ENCODE measurements around the gene RERE. TPM values are rescaled to one million over a fixed set of nuclear protein-coding genes. Genes with fewer than 3 reads are reported as not detected.

The RERE gene
- total RNA-seq, 1 donor from 2014 or later = 124 TPM

GRCh38 chr1:8587784-8588183 lies 229.7 kb downstream of the RERE start:
- Histone ChIP-seq H3K4me3 (ENCODE audit: insufficient read depth, low read depth, low read length) (no peak overlapping the region), H4K20me1 (ENCODE audit: insufficient read depth, low read length) (peaks cover 57% of the 10 kb centered on the region), H3K9me3 (ENCODE audit: insufficient read depth, low read depth, low read length) (no peaks in the 10 kb centered on the region), H3K4me1 (ENCODE audit: insufficient read depth, low read length) (no peaks in the 10 kb centered on the region), H3K36me3 (ENCODE audit: insufficient read depth, low read length) (no peaks in the 10 kb centered on the region), H2AFZ (ENCODE audit: low read depth, low read length) (no peak overlapping the region), H3K27ac (ENCODE audit: low read depth, low read length) (no peak overlapping the region), H3K9ac (ENCODE audit: low read length) (no peak overlapping the region), H3K79me2 (ENCODE audit: insufficient read depth, low read length) (peaks cover 19% of the 10 kb centered on the region), H3K4me2 (ENCODE audit: low read length) (no peak overlapping the region), H3K27me3 (ENCODE audit: insufficient read depth, low read length) (no peaks in the 10 kb centered on the region)
- H3K4me3 Mint-ChIP-seq (ENCODE audit: unreplicated experiment) = no peak overlapping the region
- no peak for DNase-seq (ENCODE audit: low read depth)
- H3K9me3 Mint-ChIP-seq (ENCODE audit: unreplicated experiment) = no peaks in the 10 kb centered on the region
- H3K27ac Mint-ChIP-seq (ENCODE audit: unreplicated experiment) = peak overlapping the region; percentile 21
- peaks cover 6% of the 10 kb centered on the region for H3K36me3 Mint-ChIP-seq (ENCODE audit: low read depth, unreplicated experiment)
- H3K4me1 Mint-ChIP-seq (ENCODE audit: low read depth, unreplicated experiment) = peaks cover 63% of the 10 kb centered on the region
- no peaks in the 10 kb centered on the region for H3K27me3 Mint-ChIP-seq (ENCODE audit: low read depth, unreplicated experiment)
- TF ChIP-seq EZH2 (IDR thresholded peaks at IDR 0.05; ENCODE audit: insufficient read depth, low read length) (no peak), CTCF (IDR thresholded peaks at IDR 0.05; ENCODE audit: insufficient read depth, low read depth, low read length) (no peak)
- no peak for FAIRE-seq

- no peak overlapping the region for H3K4me2 ChIP-seq (ENCODE audit: low read length)
- H3K36me3 ChIP-seq (ENCODE audit: insufficient read depth, low read length) = no peaks in the 10 kb centered on the region
- Mint-ChIP-seq H3K27me3 (ENCODE audit: low read depth, unreplicated experiment) (no peaks in the 10 kb centered on the region), H3K4me1 (ENCODE audit: low read depth, unreplicated experiment) (peaks cover 51% of the 10 kb centered on the region), H3K9me3 (ENCODE audit: unreplicated experiment) (no peaks in the 10 kb centered on the region), H3K27ac (ENCODE audit: unreplicated experiment) (no peak overlapping the region), H3K36me3 (ENCODE audit: low read depth, unreplicated experiment) (peaks cover 6% of the 10 kb centered on the region), H3K4me3 (ENCODE audit: unreplicated experiment) (no peak overlapping the region)
- no peaks in the 10 kb centered on the region for H3K9me3 ChIP-seq (ENCODE audit: insufficient read depth, low read depth, low read length)
- H2AFZ ChIP-seq (ENCODE audit: low read depth, low read length) = no peak overlapping the region
- peaks cover 53% of the 10 kb centered on the region for H4K20me1 ChIP-seq (ENCODE audit: insufficient read depth, low read length)
- FAIRE-seq (no peak), DNase-seq (ENCODE audit: low read depth) (no peak)
- no peaks in the 10 kb centered on the region for H3K4me1 ChIP-seq (ENCODE audit: insufficient read depth, low read length)
- no peak overlapping the region for H3K27ac ChIP-seq (ENCODE audit: low read depth, low read length)
- no peak overlapping the region for H3K9ac ChIP-seq (ENCODE audit: low read length)
- no peaks in the 10 kb centered on the region for H3K27me3 ChIP-seq (ENCODE audit: insufficient read depth, low read length)
- peaks cover 16% of the 10 kb centered on the region for H3K79me2 ChIP-seq (ENCODE audit: insufficient read depth, low read length)
- TF ChIP-seq CTCF (IDR thresholded peaks at IDR 0.05; ENCODE audit: insufficient read depth, low read depth, low read length) (no peak), EZH2 (IDR thresholded peaks at IDR 0.05; ENCODE audit: insufficient read depth, low read length) (no peak)
- no peak overlapping the region for H3K4me3 ChIP-seq (ENCODE audit: insufficient read depth, low read depth, low read length)
Measured at GRCh38 chr1:8586438-8586837, 231.0 kb downstream of the RERE start.

GRCh38 chr1:8584316-8584715 lies 233.1 kb downstream of the RERE start:
- H3K9me3 ChIP-seq (ENCODE audit: insufficient read depth, low read depth, low read length) = no peaks in the 10 kb centered on the region
- H3K79me2 ChIP-seq (ENCODE audit: insufficient read depth, low read length) = peaks cover 16% of the 10 kb centered on the region
- H3K4me2 ChIP-seq (ENCODE audit: low read length) = no peak overlapping the region
- H3K4me1 Mint-ChIP-seq (ENCODE audit: low read depth, unreplicated experiment) = peaks cover 34% of the 10 kb centered on the region
- no peak overlapping the region for H2AFZ ChIP-seq (ENCODE audit: low read depth, low read length)
- H4K20me1 ChIP-seq (ENCODE audit: insufficient read depth, low read length) = peaks cover 37% of the 10 kb centered on the region
- H3K36me3 ChIP-seq (ENCODE audit: insufficient read depth, low read length) = no peaks in the 10 kb centered on the region
- H3K9ac ChIP-seq (ENCODE audit: low read length) = no peak overlapping the region
- H3K27me3 Mint-ChIP-seq (ENCODE audit: low read depth, unreplicated experiment) = no peaks in the 10 kb centered on the region
- peaks cover 4% of the 10 kb centered on the region for H3K36me3 Mint-ChIP-seq (ENCODE audit: low read depth, unreplicated experiment)
- TF ChIP-seq EZH2 (IDR thresholded peaks at IDR 0.05; ENCODE audit: insufficient read depth, low read length) (no peak), CTCF (IDR thresholded peaks at IDR 0.05; ENCODE audit: insufficient read depth, low read depth, low read length) (no peak)
- no peaks in the 10 kb centered on the region for H3K9me3 Mint-ChIP-seq (ENCODE audit: unreplicated experiment)
- no peak overlapping the region for H3K4me3 Mint-ChIP-seq (ENCODE audit: unreplicated experiment)
- no peak overlapping the region for H3K27ac ChIP-seq (ENCODE audit: low read depth, low read length)
- peak; percentile 17 for FAIRE-seq
- peak overlapping the region; percentile 72 for H3K27ac Mint-ChIP-seq (ENCODE audit: unreplicated experiment)
- H3K4me1 ChIP-seq (ENCODE audit: insufficient read depth, low read length) = no peaks in the 10 kb centered on the region
- DNase-seq (ENCODE audit: low read depth) = peak; percentile 25
- H3K27me3 ChIP-seq (ENCODE audit: insufficient read depth, low read length) = no peaks in the 10 kb centered on the region
- H3K4me3 ChIP-seq (ENCODE audit: insufficient read depth, low read depth, low read length) = no peak overlapping the region
